Sigmoid colon (tissue), 4 donors: ENCODE results near the gene MAML1.

Source experiments
- EP300 ChIP-seq, 4 donors: sonication (generic); formaldehyde crosslinking; IDR thresholded peaks; one replicate each; pipeline ENCODE4 v1.6.1; 2017; ENCODE audit warnings: antibody characterized with exemption in 4 of 4
- POLR2A ChIP-seq, 2 donors: fragments of 450-650 bp; IDR thresholded peaks; one replicate each; pipeline ENCODE4 v1.6.1; 2016; ENCODE audit warnings: antibody characterized with exemption in 2 of 2, mild to moderate bottlenecking in 2 of 2, moderate library complexity in 2 of 2
- POLR2AphosphoS5 ChIP-seq, 4 donors: sonication (generic); formaldehyde crosslinking; IDR thresholded peaks; one replicate each; pipeline ENCODE4 v1.6.1; 2017; ENCODE audit warnings: antibody characterized with exemption in 4 of 4
- TF ChIP-seq, protein P1 (sequence below), 4 experiments: fragments of 450-650 bp in 3 of 4; fragments of 200-600 bp in 1 of 4; IDR thresholded peaks; one replicate each; pipeline ENCODE4 v1.5.1; 2016 to 2019; ENCODE audit warnings: antibody characterized with exemption in 4 of 4, mild to moderate bottlenecking in 3 of 4, moderate library complexity in 2 of 4

DNA sequence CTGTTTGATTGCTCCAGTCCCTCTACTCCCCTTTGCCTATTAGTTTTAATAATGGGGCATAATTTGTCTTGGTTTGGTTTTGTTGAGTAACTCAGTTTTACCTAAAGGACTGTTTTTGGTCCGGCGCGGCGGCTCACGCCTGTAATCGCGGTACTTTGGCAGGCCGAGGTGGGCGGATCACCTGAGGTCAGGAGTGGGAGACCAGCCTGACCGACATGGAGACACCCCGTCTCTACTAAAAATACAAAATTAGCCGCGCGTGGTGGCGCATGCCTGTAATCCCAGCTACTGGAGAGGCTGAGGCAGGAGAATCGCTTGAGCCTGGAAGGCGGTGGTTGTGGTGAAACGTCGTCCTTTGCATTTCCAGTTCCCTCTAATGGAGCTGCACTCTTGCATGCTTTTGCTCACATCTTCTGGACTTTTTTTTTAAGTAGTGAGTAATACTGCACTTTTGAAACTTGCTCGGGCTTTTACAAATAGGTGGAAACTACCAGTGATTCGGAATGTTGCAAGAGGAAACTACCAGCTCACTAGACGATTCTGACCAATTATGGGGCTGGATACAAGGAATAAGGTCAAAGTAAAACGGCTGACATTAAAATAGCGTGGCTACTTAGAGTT lies 721 bp upstream of the MAML1 start:
- TF ChIP-seq, protein P1, sequence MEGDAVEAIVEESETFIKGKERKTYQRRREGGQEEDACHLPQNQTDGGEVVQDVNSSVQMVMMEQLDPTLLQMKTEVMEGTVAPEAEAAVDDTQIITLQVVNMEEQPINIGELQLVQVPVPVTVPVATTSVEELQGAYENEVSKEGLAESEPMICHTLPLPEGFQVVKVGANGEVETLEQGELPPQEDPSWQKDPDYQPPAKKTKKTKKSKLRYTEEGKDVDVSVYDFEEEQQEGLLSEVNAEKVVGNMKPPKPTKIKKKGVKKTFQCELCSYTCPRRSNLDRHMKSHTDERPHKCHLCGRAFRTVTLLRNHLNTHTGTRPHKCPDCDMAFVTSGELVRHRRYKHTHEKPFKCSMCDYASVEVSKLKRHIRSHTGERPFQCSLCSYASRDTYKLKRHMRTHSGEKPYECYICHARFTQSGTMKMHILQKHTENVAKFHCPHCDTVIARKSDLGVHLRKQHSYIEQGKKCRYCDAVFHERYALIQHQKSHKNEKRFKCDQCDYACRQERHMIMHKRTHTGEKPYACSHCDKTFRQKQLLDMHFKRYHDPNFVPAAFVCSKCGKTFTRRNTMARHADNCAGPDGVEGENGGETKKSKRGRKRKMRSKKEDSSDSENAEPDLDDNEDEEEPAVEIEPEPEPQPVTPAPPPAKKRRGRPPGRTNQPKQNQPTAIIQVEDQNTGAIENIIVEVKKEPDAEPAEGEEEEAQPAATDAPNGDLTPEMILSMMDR (IDR thresholded peaks at IDR 0.05) = no peak
- no peak for TF ChIP-seq POLR2A (IDR thresholded peaks at IDR 0.05)
- TF ChIP-seq POLR2AphosphoS5 (IDR thresholded peaks at IDR 0.05) = peak in 1 of 4 donors; percentile 3
- no peak for TF ChIP-seq EP300 (IDR thresholded peaks at IDR 0.05)
